ENCODE measurements around the gene DRG2.

The DRG2 gene

GRCh38 chr17:18144855-18145254, 57.1 kb downstream of the DRG2 start:
- no peak for DNase-seq

- DNase-seq: no peak
Measured at GRCh38 chr17:18145811-18146210, 58.1 kb downstream of the DRG2 start.

- DNase-seq: no peak
Measured at GRCh38 chr17:18146259-18146658, 58.5 kb downstream of the DRG2 start.

GRCh38 chr17:18146980-18147379, 59.2 kb downstream of the DRG2 start:
- DNase-seq: no peak

- DNase-seq: no peak
Measured at GRCh38 chr17:18148586-18148985, 60.8 kb downstream of the DRG2 start.

- no peak for DNase-seq
Measured at GRCh38 chr17:18151290-18151689, 63.5 kb downstream of the DRG2 start.

GRCh38 chr17:18155179-18155578, 67.4 kb downstream of the DRG2 start:
- no peak for DNase-seq

- no peak for DNase-seq
Measured at GRCh38 chr17:18156171-18156975, 68.6 kb downstream of the DRG2 start.

GRCh38 chr17:18156976-18157280, 69.2 kb downstream of the DRG2 start:
- DNase-seq: no peak

All from activated CD4-positive, alpha-beta T cell treated with anti-CD3 and anti-CD28 coated beads, Interleukin-2, amount 50 U/mL, for 48 hours (primary cell).